NB4 (cell line): ENCODE measurements around the gene GPR156.

Experiments
- DNase-seq: peaks from one replicate; pipeline ENCODE4 v3.0.0; 2010; ENCODE audit warnings: low read depth
- H3K4me3 ChIP-seq: one replicate; pipeline ENCODE4 v1.5.1; 2011; ENCODE audit warnings: mild to moderate bottlenecking, low read depth, low read length, moderate library complexity
- CTCF ChIP-seq: IDR thresholded peaks from one replicate; pipeline ENCODE4 v1.5.1; 2012; ENCODE audit warnings: low read depth, low read length
- MAX ChIP-seq: IDR thresholded peaks from 2 replicates; pipeline ENCODE4 v1.6.1; 2011; ENCODE audit warnings: low read depth, low read length
- MYC ChIP-seq: IDR thresholded peaks from 2 replicates; pipeline ENCODE4 v1.6.1; 2011; ENCODE audit warnings: low read depth, low read length
- POLR2A ChIP-seq: IDR thresholded peaks from 2 replicates; pipeline ENCODE4 v1.6.1; 2011; ENCODE audit warnings: mild to moderate bottlenecking; ENCODE audit not compliant: insufficient read length; ENCODE audit errors: extremely low read depth

GPR156 gene

DNA sequence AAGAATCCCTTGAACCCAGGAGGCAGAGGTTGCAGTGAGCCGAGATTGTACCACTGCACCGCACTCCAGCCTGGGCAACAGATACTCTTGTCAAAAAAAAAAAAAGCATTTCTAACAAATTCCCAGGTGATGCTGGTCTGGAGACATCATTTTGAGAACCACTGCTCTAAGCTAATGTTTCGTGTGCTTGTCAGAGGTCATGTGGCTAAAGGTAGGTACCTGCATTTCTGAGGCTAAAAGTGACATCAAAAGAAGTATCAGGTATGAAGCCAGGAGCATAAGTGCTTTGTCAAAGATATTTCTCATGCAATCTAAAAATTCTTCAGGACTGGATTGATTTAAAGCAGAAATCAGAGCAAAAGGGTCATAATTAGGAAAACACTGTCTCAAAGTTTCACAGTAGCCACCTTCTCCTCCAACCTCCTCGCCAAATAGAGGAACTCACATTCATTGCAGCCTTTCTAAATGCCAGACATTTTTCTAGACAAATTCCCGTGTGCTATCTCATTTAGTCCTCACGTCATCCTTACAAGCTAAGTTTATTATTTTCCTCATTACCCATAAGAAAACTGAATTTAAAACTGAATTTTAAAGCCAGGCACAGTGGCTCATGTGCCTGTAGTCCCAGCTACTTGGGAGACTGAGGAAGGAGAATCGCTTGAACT is 165.0 kb downstream of the GPR156 start:
- no peak for DNase-seq
- no peak overlapping the region for H3K4me3 ChIP-seq
- TF ChIP-seq CTCF (no peak), MAX (no peak), MYC (no peak), POLR2A (no peak)
